ENCODE measurements around the gene S100A16. TPM values are rescaled to one million over a fixed set of nuclear protein-coding genes. Genes with fewer than 3 reads are reported as not detected.

The S100A16 gene, protein sequence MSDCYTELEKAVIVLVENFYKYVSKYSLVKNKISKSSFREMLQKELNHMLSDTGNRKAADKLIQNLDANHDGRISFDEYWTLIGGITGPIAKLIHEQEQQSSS
- total RNA-seq (2014; rRNA removed; shearing (Covaris generic)), result not detected in 2 replicates
- total RNA-seq (2022), result 0.33 TPM in 1 of 2 replicates, not detected in the other
- percentile 12 among the genes with signal in this experiment for Bru-seq, nascent RNA
- not detected for BruChase-seq, experiment 1, labeled RNA remaining after a 6-hour chase
- BruChase-seq, experiment 2, labeled RNA remaining after a 2-hour chase, result not detected
- long read RNA-seq, result 0 reads

DNA sequence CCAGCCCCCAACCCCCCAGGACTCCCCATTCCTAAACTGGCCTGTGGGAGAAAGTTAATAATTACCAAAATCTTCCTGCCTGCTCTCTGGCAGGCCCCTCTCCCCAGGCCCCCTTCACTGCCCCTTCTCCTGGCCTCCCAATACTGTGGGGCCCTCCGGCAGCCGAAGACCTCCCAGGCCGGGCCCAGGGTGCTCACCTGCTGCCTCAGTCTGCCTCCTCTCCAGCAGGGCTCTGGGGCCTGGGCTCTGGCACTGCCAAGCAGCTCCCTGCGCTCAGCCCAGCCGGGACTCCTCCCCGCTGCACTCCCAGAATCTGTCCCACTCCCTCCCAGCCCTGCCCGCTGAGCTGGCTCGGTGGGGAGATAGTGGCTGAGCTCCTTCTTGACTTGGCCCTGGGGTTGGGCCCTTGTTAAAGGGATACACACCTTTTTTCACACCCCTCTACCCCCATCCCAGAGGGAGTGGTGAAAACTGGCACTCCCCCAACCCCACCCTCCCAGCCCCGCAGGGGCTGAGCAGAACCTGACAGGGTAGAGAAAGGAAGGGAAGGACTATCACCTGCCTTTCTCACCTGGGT is at the start of gene S100A16:
Gene S100A16 (minus strand): TSS at position 383 of the 577 bp plus-strand sequence. CDS start 4,986 bp downstream, outside the sequence.
- H3K27ac ChIP-seq (ENCODE audit: low read depth, low read length, poor library complexity, severe bottlenecking), result no peak within 1 kb of the TSS
- BruUV-seq (replicated peaks), result no TSS peak
- DNase-seq (ENCODE audit: low spot score), result no peak
- POLR2A ChIA-PET, result interaction anchor here (0.5 to 1.2 kb wide), 3 partner anchors 9 to 32 kb away, joined by 3 to 4 read pairs (median 3); no protein-coding TSS in a partner anchor
- no peak for TF ChIP-seq EZH2phosphoT487 (IDR thresholded peaks at IDR 0.05; ENCODE audit: borderline replicate concordance, low read depth, low read length)
- TF ChIP-seq, protein P1, sequence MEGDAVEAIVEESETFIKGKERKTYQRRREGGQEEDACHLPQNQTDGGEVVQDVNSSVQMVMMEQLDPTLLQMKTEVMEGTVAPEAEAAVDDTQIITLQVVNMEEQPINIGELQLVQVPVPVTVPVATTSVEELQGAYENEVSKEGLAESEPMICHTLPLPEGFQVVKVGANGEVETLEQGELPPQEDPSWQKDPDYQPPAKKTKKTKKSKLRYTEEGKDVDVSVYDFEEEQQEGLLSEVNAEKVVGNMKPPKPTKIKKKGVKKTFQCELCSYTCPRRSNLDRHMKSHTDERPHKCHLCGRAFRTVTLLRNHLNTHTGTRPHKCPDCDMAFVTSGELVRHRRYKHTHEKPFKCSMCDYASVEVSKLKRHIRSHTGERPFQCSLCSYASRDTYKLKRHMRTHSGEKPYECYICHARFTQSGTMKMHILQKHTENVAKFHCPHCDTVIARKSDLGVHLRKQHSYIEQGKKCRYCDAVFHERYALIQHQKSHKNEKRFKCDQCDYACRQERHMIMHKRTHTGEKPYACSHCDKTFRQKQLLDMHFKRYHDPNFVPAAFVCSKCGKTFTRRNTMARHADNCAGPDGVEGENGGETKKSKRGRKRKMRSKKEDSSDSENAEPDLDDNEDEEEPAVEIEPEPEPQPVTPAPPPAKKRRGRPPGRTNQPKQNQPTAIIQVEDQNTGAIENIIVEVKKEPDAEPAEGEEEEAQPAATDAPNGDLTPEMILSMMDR (conservative IDR thresholded peaks at IDR 0.05; ENCODE audit: low read length), result no peak
- no peak within 1 kb of the TSS for H3K4me3 ChIP-seq (ENCODE audit: low read depth, low read length, poor library complexity, severe bottlenecking)
- H4K20me1 ChIP-seq (ENCODE audit: insufficient read depth, low read length), result no peaks in the 10 kb centered on the region
- CTCF ChIA-PET (ENCODE audit: unreplicated experiment), result no interaction called here
- peaks cover 2% of the 10 kb centered on the region for H3K4me1 ChIP-seq (ENCODE audit: insufficient read depth, low read length, poor library complexity, severe bottlenecking)
- intact Hi-C loops (cut with micrococcal nuclease; ENCODE audit: unreplicated experiment), result no loop called here
- H3K79me2 ChIP-seq (ENCODE audit: insufficient read depth, low read depth, low read length), result no peaks in the 10 kb centered on the region
- H3K9me3 ChIP-seq (ENCODE audit: low read length), result no peaks in the 10 kb centered on the region
- no peak within 1 kb of the TSS for H2AFZ ChIP-seq (ENCODE audit: low read length)
- no peaks in the 10 kb centered on the region for H3K36me3 ChIP-seq (ENCODE audit: insufficient read depth, low read length)
- H3K4me2 ChIP-seq (ENCODE audit: low read length), result no peak within 1 kb of the TSS
- H3K9me2 ChIP-seq (ENCODE audit: insufficient read depth, low read length), result no peaks in the 10 kb centered on the region

DNA sequence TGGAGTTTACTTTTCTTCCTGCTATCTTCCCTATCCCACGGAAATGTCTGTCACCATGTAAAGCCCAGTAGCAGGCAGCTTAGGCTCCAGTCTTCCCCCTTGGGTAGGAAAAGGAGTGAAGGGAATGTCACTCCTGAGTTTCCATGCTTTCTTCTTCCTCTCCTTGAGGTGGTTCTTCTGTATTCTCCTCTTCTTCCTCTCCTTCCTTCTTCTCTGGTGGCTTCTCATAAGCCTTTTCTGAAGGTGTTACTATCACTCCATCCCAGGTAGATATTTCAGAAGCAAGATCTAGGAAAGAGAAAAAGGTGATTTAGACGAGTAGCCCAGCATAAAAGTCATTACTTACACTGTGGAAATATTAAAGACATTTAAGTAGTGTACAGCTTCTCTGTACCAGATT is 49.3 kb upstream of the S100A16 start:
- BruUV-seq (replicated peaks), result TSS peak; percentile 81

More for the DNA sequence above, 49.3 kb upstream of the S100A16 start:
- Histone ChIP-seq H3K9me3 (ENCODE audit: low read length) (no peaks in the 10 kb centered on the region), H2AFZ (ENCODE audit: low read length) (no peak overlapping the region), H3K4me2 (ENCODE audit: low read length) (no peak overlapping the region), H3K27ac (ENCODE audit: low read depth, low read length, poor library complexity, severe bottlenecking) (no peak overlapping the region), H3K36me3 (ENCODE audit: insufficient read depth, low read length) (peaks cover 74% of the 10 kb centered on the region), H3K4me1 (ENCODE audit: insufficient read depth, low read length, poor library complexity, severe bottlenecking) (peaks cover 18% of the 10 kb centered on the region), H4K20me1 (ENCODE audit: insufficient read depth, low read length) (peaks cover 6% of the 10 kb centered on the region; the same call in 1 of the 2 replicates), H3K9me2 (ENCODE audit: insufficient read depth, low read length) (no peaks in the 10 kb centered on the region), H3K4me3 (ENCODE audit: low read depth, low read length, poor library complexity, severe bottlenecking) (no peak overlapping the region), H3K79me2 (ENCODE audit: insufficient read depth, low read depth, low read length) (peaks cover 18% of the 10 kb centered on the region)
- DNase-seq (ENCODE audit: low spot score), result no peak
- ChIA-PET POLR2A (interaction anchor here (2.7 kb wide), 1 partner anchor 28 kb away, joined by 7 read pairs; the partner anchor contains the start of gene CHTOP), CTCF (ENCODE audit: unreplicated experiment) (no interaction called here)
- no peak for TF ChIP-seq EZH2phosphoT487 (IDR thresholded peaks at IDR 0.05; ENCODE audit: borderline replicate concordance, low read depth, low read length)
- TF ChIP-seq, protein P1 (conservative IDR thresholded peaks at IDR 0.05; ENCODE audit: low read length), result no peak
- intact Hi-C loops (cut with micrococcal nuclease; ENCODE audit: unreplicated experiment), result no loop called here
